Activated T-cell treated with anti-CD3 and anti-CD28 coated beads, Interleukin-2, amount 50 U/mL, for 24 hours (primary cell): Measurements from ENCODE around the gene DNAH17.

ENCODE experiments used
- DNase-seq: peaks from one replicate; pipeline ENCODE4 v3.0.0-alpha.2; 2020
- H3K27ac Mint-ChIP-seq: 2 replicates; pipeline ENCODE4 v1.8.0; 2020; ENCODE audit warnings: mild to moderate bottlenecking, mixed read lengths
- H3K27me3 Mint-ChIP-seq: 2 replicates; pipeline ENCODE4 v1.8.0; 2020; ENCODE audit warnings: mixed read lengths
- H3K36me3 Mint-ChIP-seq: 2 replicates; pipeline ENCODE4 v1.8.0; 2020; ENCODE audit warnings: low read depth, mixed read lengths
- H3K4me1 Mint-ChIP-seq: 2 replicates; pipeline ENCODE4 v1.8.0; 2020; ENCODE audit warnings: low read depth, mixed read lengths
- H3K4me3 Mint-ChIP-seq: 2 replicates; pipeline ENCODE4 v1.8.0; 2020; ENCODE audit warnings: mild to moderate bottlenecking, moderate library complexity, mixed read lengths
- H3K9me3 Mint-ChIP-seq: 2 replicates; pipeline ENCODE4 v1.8.0; 2020; ENCODE audit warnings: mixed read lengths

DNAH17 gene

DNA sequence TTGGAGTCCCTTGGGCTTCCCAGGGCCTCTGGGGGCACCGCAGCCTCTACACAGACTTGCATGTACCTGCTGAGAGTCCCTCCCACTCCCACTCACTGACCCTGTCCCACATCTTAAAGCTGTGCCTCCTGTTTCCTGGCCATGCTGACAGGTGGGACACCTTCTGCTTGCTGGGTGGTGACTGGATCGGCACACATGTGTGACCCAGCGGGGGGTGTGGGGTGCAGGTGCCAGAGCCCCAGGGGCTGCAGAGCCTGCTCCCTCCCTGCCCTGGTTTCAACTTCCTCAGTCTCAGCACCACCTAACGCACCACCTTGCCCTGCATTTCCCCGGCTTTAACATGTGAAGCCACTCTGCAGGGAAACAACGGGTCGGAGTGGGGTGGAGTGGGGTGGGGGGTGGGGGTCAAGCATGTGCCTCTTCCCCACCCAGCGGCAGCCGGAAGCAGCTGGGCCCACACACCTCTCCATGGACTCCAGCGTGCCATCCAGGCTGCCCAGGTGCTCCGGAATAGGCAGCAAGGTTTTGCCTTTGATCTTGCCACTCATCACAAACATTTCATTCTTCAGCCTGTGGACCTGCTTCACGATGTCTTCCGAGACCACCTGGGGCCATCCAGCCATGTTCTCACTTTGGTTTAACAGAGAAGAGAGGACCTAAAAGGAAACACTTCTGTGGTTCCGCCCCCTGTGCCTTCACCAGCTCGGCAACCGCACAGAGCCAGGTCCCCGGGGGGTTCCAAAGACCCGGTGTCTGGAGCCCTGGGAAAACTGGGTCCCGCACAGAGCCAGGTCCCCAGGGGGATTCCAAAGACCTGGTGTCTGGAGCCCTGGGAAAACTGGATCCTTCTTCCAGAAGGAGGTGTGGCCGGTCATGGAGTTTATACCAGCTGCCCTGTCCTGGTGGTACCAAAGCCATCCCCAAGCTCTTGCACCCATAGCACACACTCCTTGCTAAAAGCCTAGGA lies 4.7 kb downstream of the DNAH17 start:
- H3K27ac Mint-ChIP-seq, result no peak overlapping the region
- H3K9me3 Mint-ChIP-seq, result no peaks in the 10 kb centered on the region
- H3K27me3 Mint-ChIP-seq, result no peaks in the 10 kb centered on the region
- no peaks in the 10 kb centered on the region for H3K36me3 Mint-ChIP-seq
- no peak overlapping the region for H3K4me3 Mint-ChIP-seq
- no peak for DNase-seq
- no peaks in the 10 kb centered on the region for H3K4me1 Mint-ChIP-seq

DNA sequence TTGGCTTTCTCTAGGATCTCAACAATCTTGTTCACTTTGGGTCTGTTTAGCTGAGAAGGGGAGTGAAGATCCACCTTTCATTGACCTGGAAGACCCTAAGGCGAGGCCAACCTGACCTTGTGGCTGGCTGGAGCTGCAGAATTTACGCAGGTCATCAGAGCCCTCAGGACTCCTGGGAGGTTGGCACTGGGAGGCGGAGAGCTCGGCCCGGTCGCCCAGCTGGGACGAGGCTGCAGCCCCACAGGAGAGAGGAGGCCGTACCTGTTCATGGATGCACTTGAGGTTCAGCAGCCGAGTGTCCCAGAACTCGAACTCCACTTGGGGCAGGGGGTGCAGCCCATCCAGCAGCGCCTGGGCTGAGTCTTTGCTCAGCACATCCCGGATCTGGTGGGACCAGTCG lies 5.9 kb downstream of the DNAH17 start:
- Mint-ChIP-seq H3K9me3 (no peaks in the 10 kb centered on the region), H3K36me3 (no peaks in the 10 kb centered on the region), H3K27me3 (no peaks in the 10 kb centered on the region), H3K27ac (no peak overlapping the region), H3K4me1 (no peaks in the 10 kb centered on the region), H3K4me3 (no peak overlapping the region)
- DNase-seq, result no peak

DNA sequence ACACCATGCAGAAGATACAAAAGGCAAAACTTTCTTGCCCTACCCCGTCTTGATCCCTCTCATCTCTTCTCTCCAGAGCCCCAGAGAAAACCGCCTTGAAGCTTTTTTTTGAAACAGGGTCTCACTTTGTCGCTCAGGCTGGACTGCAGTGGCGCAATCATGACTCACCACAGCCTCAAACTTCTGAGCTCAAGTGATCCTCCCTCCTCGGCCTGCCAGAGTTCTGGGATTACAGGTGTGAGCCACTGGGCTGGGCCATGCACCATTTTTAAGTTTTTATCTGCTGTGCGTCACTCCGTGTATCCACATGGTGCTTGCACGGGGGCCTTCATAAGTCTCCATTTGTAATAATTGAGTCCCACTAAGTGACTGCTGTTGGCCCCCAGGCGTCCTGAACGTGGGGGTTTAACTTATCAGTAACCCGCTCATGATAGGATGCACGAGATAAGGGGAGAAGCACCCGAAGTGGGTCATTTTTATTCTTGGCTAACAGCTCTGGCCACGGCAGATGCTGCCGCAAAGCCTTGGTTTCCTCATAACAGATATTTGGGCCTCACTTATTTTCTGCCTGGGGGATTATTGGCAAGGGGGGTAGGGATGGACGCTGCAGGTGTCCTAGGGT lies 8.6 kb downstream of the DNAH17 start:
- no peak overlapping the region for H3K4me3 Mint-ChIP-seq
- H3K27me3 Mint-ChIP-seq, result no peaks in the 10 kb centered on the region
- H3K9me3 Mint-ChIP-seq, result no peaks in the 10 kb centered on the region
- DNase-seq, result no peak
- no peaks in the 10 kb centered on the region for H3K36me3 Mint-ChIP-seq
- H3K27ac Mint-ChIP-seq, result no peak overlapping the region
- H3K4me1 Mint-ChIP-seq, result no peaks in the 10 kb centered on the region

DNA sequence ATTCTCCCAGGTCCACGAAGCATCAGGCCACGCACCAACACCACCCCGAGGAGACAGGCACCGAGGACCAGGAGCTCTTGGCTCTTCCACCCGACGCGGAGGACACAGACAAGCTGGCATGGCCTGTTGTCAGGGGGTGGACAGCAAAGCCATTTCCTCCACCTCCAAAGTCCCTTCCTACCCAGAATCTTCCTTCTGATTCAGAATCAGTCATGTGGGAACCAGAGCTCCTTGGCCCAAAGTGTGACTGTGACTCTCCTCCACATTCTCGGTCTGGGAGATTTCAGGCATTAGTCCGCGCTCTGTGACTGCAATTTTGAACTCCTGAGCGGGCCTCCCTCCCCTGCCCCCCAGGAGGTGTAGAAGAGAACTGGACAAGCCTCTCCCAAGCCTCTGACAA lies 9.2 kb downstream of the DNAH17 start:
- DNase-seq, result no peak
- H3K27ac Mint-ChIP-seq, result no peak overlapping the region
- H3K9me3 Mint-ChIP-seq, result no peaks in the 10 kb centered on the region
- no peak overlapping the region for H3K4me3 Mint-ChIP-seq
- H3K4me1 Mint-ChIP-seq, result no peaks in the 10 kb centered on the region
- H3K36me3 Mint-ChIP-seq, result no peaks in the 10 kb centered on the region
- H3K27me3 Mint-ChIP-seq, result no peaks in the 10 kb centered on the region

DNA sequence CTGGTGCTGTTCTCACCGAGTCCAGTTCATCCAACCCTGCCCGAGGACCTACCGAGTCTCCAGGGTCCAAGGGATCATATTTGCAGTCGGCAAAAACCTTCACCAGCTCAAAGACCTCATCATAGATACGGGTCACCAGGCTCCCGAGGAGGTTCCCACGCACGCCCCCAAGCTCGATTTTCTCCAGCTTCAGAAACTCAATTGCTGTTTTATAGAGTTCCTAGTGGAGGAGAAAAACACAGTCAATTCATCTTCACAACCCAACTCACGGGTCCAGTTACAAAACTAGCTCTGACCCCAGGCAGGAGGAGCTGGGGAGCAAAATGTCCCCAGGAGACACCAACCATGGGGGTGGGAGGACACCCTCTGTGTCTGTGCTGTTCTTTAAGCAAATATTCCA lies 10.2 kb downstream of the DNAH17 start:
- Mint-ChIP-seq H3K27ac (no peak overlapping the region), H3K4me1 (no peaks in the 10 kb centered on the region), H3K4me3 (no peak overlapping the region), H3K36me3 (no peaks in the 10 kb centered on the region), H3K27me3 (no peaks in the 10 kb centered on the region), H3K9me3 (no peaks in the 10 kb centered on the region)
- DNase-seq, result no peak

DNA sequence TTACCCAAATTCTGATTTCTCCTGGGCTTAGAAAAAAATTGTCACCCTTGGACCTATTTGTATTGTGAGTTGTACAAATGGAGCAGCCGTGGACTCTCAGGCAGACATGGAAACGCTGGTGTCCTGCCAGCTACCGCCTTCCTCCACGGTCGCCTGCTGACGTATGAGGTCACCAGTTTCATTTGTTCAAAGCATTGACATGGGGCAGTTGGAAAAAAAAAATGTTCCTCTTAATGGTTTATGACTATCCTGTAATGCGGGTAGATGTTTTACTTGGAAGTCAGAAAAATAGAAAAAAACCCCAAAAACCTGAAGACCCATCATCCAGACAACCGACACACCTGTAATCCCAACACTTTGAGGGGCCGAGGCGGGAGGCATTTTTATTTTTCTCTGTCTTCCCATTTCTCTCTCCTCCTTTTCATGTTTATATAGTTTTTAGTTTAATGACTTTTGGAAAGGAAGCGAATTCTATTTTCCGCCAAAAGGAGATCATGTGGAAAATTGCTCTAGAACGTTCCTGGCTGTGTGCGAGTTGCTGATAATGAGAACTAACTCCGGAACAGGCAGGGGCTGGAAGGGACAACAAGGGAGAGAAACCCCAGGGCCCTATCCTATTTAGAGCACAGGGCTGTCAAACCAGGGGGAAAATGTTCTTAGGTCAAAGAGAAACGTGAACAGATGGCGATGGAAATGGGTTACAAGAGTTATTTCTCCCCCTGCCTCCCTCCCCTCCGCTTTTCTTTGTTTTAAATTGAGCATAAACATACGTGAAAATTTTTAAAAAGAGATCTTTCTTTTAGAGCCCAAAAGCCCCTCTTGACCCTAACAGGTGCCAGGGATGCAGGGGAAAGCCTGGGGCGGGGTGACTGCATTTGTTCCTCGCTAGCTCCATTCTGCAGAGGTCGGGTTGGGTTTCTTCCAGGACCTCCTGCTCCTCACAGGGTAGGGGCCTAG lies 13.7 kb downstream of the DNAH17 start:
- H3K27me3 Mint-ChIP-seq, result no peaks in the 10 kb centered on the region
- H3K4me1 Mint-ChIP-seq, result no peaks in the 10 kb centered on the region
- H3K36me3 Mint-ChIP-seq, result no peaks in the 10 kb centered on the region
- H3K9me3 Mint-ChIP-seq, result no peaks in the 10 kb centered on the region
- no peak overlapping the region for H3K4me3 Mint-ChIP-seq
- H3K27ac Mint-ChIP-seq, result no peak overlapping the region
- no peak for DNase-seq

DNA sequence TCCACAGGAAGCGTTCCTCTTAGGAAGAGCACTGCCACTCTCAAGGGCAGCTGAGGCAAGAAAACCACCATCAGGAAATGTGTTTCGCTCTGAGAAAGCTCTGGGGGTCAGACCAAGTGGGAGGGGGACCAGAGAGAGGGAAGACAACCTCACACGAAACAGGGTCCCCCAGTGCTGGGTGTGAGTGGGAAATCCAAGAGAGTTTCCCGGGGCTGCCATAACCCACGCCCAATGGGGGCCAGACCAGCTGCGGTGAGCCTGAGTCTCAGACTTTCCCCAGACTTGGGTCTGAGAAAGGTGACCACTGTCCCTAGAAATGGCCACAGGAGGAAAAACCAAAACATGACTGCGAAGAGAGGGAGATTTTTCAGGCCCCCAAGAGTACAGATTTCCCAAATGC lies 14.5 kb downstream of the DNAH17 start:
- no peaks in the 10 kb centered on the region for H3K36me3 Mint-ChIP-seq
- no peaks in the 10 kb centered on the region for H3K9me3 Mint-ChIP-seq
- H3K4me3 Mint-ChIP-seq, result no peak overlapping the region
- no peak overlapping the region for H3K27ac Mint-ChIP-seq
- H3K4me1 Mint-ChIP-seq, result no peaks in the 10 kb centered on the region
- no peaks in the 10 kb centered on the region for H3K27me3 Mint-ChIP-seq
- no peak for DNase-seq

DNA sequence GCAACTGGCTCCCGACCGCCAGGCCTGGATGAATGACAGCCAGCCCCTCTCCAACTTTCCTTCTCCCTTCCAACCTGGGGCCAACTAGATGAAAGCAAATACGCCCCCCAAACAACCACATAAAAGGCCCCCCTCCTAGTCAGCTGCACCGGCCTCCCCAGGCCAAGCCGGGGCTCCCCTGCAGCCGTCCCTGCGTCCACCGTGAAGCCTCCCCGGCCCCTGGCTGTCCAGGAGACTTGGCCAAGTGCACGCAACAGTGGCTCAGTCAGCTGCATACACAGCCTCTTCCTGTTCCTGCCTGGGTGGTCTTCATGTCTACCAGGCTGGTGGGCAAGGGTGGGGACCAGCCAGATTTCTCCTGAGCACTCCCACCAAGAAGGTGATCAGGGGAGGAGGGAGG lies 16.0 kb downstream of the DNAH17 start:
- no peak overlapping the region for H3K27ac Mint-ChIP-seq
- H3K9me3 Mint-ChIP-seq, result no peaks in the 10 kb centered on the region
- H3K27me3 Mint-ChIP-seq, result no peaks in the 10 kb centered on the region
- no peaks in the 10 kb centered on the region for H3K36me3 Mint-ChIP-seq
- DNase-seq, result no peak
- no peaks in the 10 kb centered on the region for H3K4me1 Mint-ChIP-seq
- H3K4me3 Mint-ChIP-seq, result no peak overlapping the region

DNA sequence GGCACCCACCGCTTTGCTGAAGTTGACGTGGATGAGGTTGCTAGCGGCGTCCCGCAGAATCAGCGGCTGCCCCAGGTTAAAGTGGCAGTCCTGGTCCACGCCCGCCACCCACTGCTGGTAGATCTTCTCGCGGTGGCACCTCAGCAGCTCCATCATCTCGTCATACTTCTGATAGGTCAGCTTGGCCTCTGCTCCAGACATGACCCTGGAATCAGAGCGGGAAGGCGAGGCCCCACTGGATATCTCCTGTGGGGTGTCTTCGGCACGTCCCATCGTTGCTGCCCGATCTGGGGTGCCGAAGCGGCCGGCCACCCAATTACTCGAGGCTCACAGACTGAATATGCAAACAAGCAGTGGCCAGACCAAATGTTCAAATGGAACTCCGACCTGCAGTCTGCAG lies 16.5 kb downstream of the DNAH17 start:
- no peaks in the 10 kb centered on the region for H3K9me3 Mint-ChIP-seq
- H3K27ac Mint-ChIP-seq, result no peak overlapping the region
- H3K36me3 Mint-ChIP-seq, result no peaks in the 10 kb centered on the region
- no peaks in the 10 kb centered on the region for H3K4me1 Mint-ChIP-seq
- no peaks in the 10 kb centered on the region for H3K27me3 Mint-ChIP-seq
- no peak overlapping the region for H3K4me3 Mint-ChIP-seq
- no peak for DNase-seq

DNA sequence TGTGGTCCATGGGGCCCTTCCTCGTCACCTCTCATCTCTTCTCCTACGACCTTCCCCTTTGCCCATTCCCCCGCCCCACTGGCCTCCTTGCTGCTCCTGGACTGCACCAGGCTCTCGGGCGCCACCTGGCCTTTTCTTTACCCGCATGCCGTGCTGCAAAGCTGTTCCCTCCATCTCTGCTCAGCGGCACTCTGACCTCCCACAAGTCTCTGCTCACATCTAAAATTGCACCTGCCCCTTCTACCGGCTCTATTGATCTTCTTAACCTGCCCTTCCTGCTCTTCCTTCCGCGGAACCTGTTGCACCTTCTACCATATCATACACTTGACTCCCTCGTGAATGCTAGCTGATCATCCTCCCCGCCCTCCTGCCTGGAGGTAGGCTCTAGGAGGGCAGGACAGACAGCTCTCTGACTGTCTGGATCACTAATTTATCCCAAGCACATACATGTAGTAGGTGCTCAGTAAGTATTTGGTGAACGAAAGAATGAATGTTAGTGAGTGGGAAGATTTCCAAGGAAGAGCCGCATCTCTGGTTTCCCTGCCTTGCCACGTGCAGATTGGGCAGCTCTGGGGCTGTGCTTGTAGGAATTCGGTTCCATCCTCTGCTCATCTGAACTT lies 17.3 kb downstream of the DNAH17 start:
- Mint-ChIP-seq H3K27me3 (no peaks in the 10 kb centered on the region), H3K9me3 (no peaks in the 10 kb centered on the region), H3K4me1 (no peaks in the 10 kb centered on the region), H3K36me3 (no peaks in the 10 kb centered on the region), H3K4me3 (no peak overlapping the region), H3K27ac (no peak overlapping the region)
- DNase-seq, result no peak

DNA sequence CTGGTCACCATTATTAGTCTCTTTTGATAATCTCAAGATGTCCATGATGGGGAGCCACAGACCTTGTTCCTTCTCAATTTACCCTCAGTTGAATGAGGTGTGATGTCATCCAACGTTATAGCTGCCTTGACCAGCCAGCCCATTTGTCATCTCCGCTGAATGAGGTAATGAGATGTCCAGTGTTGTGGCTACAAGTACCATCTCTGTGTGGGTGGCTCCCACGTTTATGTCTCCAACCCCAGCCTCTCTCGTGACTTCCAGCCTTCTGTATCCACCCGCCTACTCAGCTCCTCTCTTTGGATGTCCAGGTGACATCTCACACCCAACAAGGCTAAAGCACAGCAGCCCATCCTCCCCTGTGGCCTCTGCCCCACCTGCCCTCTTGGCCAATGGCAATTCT lies 18.2 kb downstream of the DNAH17 start:
- no peak for DNase-seq
- Mint-ChIP-seq H3K36me3 (no peaks in the 10 kb centered on the region), H3K27ac (no peak overlapping the region), H3K4me3 (no peak overlapping the region), H3K27me3 (no peaks in the 10 kb centered on the region), H3K4me1 (no peaks in the 10 kb centered on the region), H3K9me3 (no peaks in the 10 kb centered on the region)

DNA sequence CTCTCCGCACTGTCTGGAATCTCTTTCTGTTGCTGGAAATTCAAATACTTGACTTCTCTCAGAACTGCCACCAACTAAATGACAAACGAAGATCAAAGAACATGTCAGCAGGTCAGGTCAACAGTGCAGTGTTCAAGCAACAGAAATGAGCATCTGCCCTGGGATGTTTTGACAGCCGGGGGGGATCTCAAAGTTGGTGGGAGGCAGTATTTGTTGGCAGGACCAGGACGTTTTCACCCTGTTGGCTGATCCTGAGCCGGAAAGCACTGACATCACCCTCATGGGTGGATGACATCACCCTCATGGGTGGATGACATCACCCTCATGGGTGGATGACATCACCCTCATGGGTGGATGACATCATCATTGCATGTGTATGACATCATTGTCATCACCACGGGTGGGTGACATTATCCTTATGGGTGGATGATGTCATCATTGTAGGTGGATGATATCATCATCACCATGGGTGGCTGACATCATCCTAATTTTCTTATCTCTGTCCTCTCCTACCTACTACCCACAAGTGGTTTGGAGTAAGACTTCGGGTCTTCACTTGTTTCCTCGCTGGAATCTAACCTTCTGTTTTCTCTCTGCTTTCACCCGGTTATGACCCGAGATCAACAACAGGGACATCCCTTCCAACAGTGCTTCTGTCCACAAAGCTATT lies 18.9 kb downstream of the DNAH17 start:
- H3K9me3 Mint-ChIP-seq, result no peaks in the 10 kb centered on the region
- H3K36me3 Mint-ChIP-seq, result no peaks in the 10 kb centered on the region

DNA sequence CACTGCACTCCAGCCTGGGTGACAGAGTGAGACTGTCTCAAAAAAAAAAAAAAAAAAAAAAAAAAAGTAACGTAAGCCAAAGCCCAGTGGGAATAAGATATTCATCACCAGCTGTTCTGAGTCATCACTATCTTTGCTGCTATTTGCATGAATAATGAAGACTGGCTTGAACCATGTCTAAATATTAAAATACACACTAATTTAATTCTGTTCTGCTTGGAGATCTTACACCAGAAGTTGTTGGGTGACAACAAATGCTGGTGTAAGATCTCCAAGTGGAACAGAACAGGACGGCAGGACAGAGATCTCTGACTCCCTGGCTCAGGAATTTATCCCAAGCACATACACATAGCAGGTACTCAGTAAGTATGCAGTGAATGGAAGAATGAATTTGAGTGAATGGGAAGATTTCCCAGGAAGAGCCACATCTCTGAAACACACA lies 19.6 kb downstream of the DNAH17 start:
- H3K36me3 Mint-ChIP-seq, result no peaks in the 10 kb centered on the region
- H3K4me1 Mint-ChIP-seq, result no peaks in the 10 kb centered on the region
- DNase-seq, result no peak
- no peak overlapping the region for H3K27ac Mint-ChIP-seq
- H3K4me3 Mint-ChIP-seq, result no peak overlapping the region
- no peaks in the 10 kb centered on the region for H3K9me3 Mint-ChIP-seq
- H3K27me3 Mint-ChIP-seq, result no peaks in the 10 kb centered on the region

More for the DNA sequence above, 18.9 kb downstream of the DNAH17 start:
- Mint-ChIP-seq H3K4me1 (no peaks in the 10 kb centered on the region), H3K27me3 (no peaks in the 10 kb centered on the region), H3K4me3 (no peak overlapping the region), H3K27ac (no peak overlapping the region)
- DNase-seq, result peak; percentile 40

DNA sequence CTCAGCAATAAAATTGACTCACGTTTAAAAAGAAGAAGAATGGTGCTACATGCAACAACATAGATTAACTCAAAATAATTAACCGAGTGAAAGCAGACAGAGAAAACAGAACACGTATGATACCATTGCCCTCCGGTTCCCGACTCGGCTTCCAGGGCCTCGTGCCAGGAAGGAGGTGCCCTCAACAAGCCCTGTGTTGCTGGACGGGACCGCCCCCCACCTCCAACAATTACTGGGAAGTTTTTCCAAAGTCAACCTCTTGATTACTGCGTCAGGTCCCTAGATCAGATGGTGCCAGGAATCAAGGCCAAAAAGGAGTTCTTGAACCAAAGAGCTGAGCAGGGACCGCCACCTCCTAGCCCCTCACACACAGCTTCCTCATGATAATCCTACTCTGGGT lies 20.4 kb downstream of the DNAH17 start:
- Mint-ChIP-seq H3K4me3 (no peak overlapping the region), H3K27ac (no peak overlapping the region)

More for the DNA sequence above, 20.4 kb downstream of the DNAH17 start:
- DNase-seq, result no peak
- no peaks in the 10 kb centered on the region for H3K36me3 Mint-ChIP-seq
- no peaks in the 10 kb centered on the region for H3K4me1 Mint-ChIP-seq
- no peaks in the 10 kb centered on the region for H3K27me3 Mint-ChIP-seq
- no peaks in the 10 kb centered on the region for H3K9me3 Mint-ChIP-seq
